GM12878 (cell line): ENCODE data around the gene ZNF423. TPM values are rescaled to one million over a fixed set of nuclear protein-coding genes. Genes with fewer than 3 reads are reported as not detected.

Source experiments
- ATAC-seq: fragments of 200-7000 bp; cut with Tn5 transposase; 3 replicates; pipeline ENCODE4 v1.9.1; 2020; ENCODE audit warnings: mild to moderate bottlenecking, moderate library complexity
- BruUV-seq: library from RNA; stranded (reverse); fragments of 400-500 nt; replicated peaks from 2 replicates; lab custom pipeline; 2021; lab: Mats Ljungman, UMichigan
- CTCF ChIA-PET: fragments of 300-600 bp; sonication (Branson Sonifier 250); formaldehyde crosslinking; extraction: SDS; loops from one replicate; lab custom pipeline; 2021; ENCODE audit warnings: inconsistent platforms; lab: Yijun Ruan, JAX
- POLR2A ChIA-PET: fragments of 350-600 bp; formaldehyde crosslinking; extraction: SDS; loops from one replicate; lab custom pipeline; 2021; ENCODE audit warnings: inconsistent platforms; lab: Charles Lee
- RAD21 ChIA-PET: fragments of 300-600 bp; sonication (Branson Sonifier 250); formaldehyde crosslinking; loops from one replicate; lab custom pipeline; 2023; ENCODE audit warnings: antibody characterized with exemption; ENCODE audit not compliant: unreplicated experiment; lab: Charles Lee
- SMC1A ChIA-PET: fragments of 300-600 bp; sonication (Branson Sonifier 250); formaldehyde crosslinking; loops from one replicate; lab custom pipeline; 2023; ENCODE audit not compliant: unreplicated experiment, uncharacterized antibody; lab: Charles Lee
- DNase-seq: peaks from one replicate; pipeline ENCODE4 v3.0.0-alpha.2; 2011; ENCODE audit warnings: low read depth, low spot score
- FAIRE-seq: peaks from 3 replicates; lab custom pipeline; 2011; peaks lifted over from hg19 to GRCh38; lab: Jason Lieb, UNC
- H2AFZ ChIP-seq: 2 replicates; pipeline ENCODE4 v1.6.0; 2011; ENCODE audit warnings: low read depth, low read length, control low read depth; ENCODE audit not compliant: control insufficient read depth
- H3K27ac ChIP-seq: 2 replicates; pipeline ENCODE4 v1.5.1; 2011; ENCODE audit warnings: control low read depth; ENCODE audit not compliant: control insufficient read depth, insufficient read depth
- H3K27me3 ChIP-seq, 2 experiments: replicated peaks in 1 of 2; 2 replicates each; pipeline versions ENCODE4 v1.6.0 to v1.6.1; 2011; ENCODE audit warnings: low read length in 1 of 2; ENCODE audit not compliant: control insufficient read depth in 2 of 2, insufficient read depth in 2 of 2
- H3K36me3 ChIP-seq, 2 experiments: 2 replicates each; pipeline ENCODE4 v1.5.1; 2011; ENCODE audit warnings: low read length in 1 of 2; ENCODE audit not compliant: control insufficient read depth in 2 of 2, insufficient read depth in 2 of 2
- H3K4me1 ChIP-seq: 2 replicates; pipeline ENCODE4 v1.6.1; 2011; ENCODE audit warnings: mild to moderate bottlenecking, low read length, moderate library complexity, mixed read lengths; ENCODE audit not compliant: control insufficient read depth, insufficient read depth
- H3K4me2 ChIP-seq: 2 replicates; pipeline ENCODE4 v1.6.0; 2011; ENCODE audit warnings: control low read depth; ENCODE audit not compliant: control insufficient read depth, insufficient read depth
- H3K4me3 ChIP-seq: fragments of 200-600 bp; sonication (generic); 2 replicates; pipeline ENCODE4 v1.5.1; 2016
- H3K79me2 ChIP-seq: 2 replicates; pipeline ENCODE4 v1.6.0; 2011; ENCODE audit warnings: low read length; ENCODE audit not compliant: control insufficient read depth, insufficient read depth
- H3K9ac ChIP-seq: 2 replicates; pipeline ENCODE4 v1.8.0; 2011; ENCODE audit warnings: low read length, control low read depth, mixed read lengths; ENCODE audit not compliant: control insufficient read depth, insufficient read depth
- H3K9me3 ChIP-seq: replicated peaks from 3 replicates; pipeline ENCODE4 v1.5.1; 2011; ENCODE audit warnings: mild to moderate bottlenecking, low read length; ENCODE audit not compliant: control insufficient read depth, insufficient read depth
- H4K20me1 ChIP-seq: 2 replicates; pipeline ENCODE4 v1.6.0; 2011; ENCODE audit not compliant: control insufficient read depth, insufficient read depth
- CBFB ChIP-seq: IDR thresholded peaks from 2 replicates; pipeline ENCODE4 v1.6.1; 2016; ENCODE audit warnings: antibody characterized with exemption, low read depth
- E2F4 ChIP-seq: IDR thresholded peaks from 2 replicates; pipeline ENCODE4 v1.6.1; 2012; ENCODE audit warnings: low read depth, low read length, improper control_type of control experiment
- EGR1 ChIP-seq, 2 experiments: IDR thresholded peaks; 1 replicate in 1 of 2; 2 replicates in 1 of 2; pipeline ENCODE4 v1.6.1; 2011 to 2012; ENCODE audit warnings: low read depth in 2 of 2, low read length in 2 of 2, borderline replicate concordance in 1 of 2, mild to moderate bottlenecking in 1 of 2, moderate library complexity in 1 of 2
- PML ChIP-seq: IDR thresholded peaks from 2 replicates; pipeline ENCODE4 v1.6.1; 2012; ENCODE audit warnings: low read length, inconsistent platforms
- RBBP5 ChIP-seq: fragments of 200-600 bp; sonication (generic); conservative IDR thresholded peaks from 2 replicates; pipeline ENCODE4 v1.6.1; 2016
- RELB ChIP-seq: fragments of 450-650 bp; IDR thresholded peaks from 2 replicates; pipeline ENCODE4 v1.6.1; 2017; ENCODE audit warnings: low read depth, mild to moderate bottlenecking, moderate library complexity
- SRF ChIP-seq, 2 experiments: IDR thresholded peaks; 2 replicates each; pipeline ENCODE4 v1.6.1; 2011; ENCODE audit warnings: low read depth in 2 of 2, low read length in 2 of 2, mild to moderate bottlenecking in 1 of 2, moderate library complexity in 1 of 2
- ZNF274 ChIP-seq: IDR thresholded peaks from one replicate; pipeline ENCODE4 v1.8.0; 2011; ENCODE audit not compliant: insufficient read length, insufficient read depth
- WGBS: methylation state at CpG from one replicate; pipeline ENCODE4 v1.1.6; 2016; ENCODE audit warnings: low lambda C conversion rate; ENCODE audit not compliant: insufficient replicate concordance, insufficient coverage; ENCODE audit errors: missing lambda C conversion rate; 5-methylcytosine and 5-hydroxymethylcytosine counted together
- in situ Hi-C: fragments of 300-500 bp; cut with MboI; formaldehyde crosslinking; loops from 9 replicates; pipeline ENCODE4 v1.14.3; 2018; ENCODE audit warnings: mixed read lengths
- intact Hi-C: fragments of 100-400 bp; cut with micrococcal nuclease; formaldehyde crosslinking; loops from one replicate; pipeline ENCODE4 v1.14.2; 2022; ENCODE audit not compliant: unreplicated experiment
- polyA plus RNA-seq, 11 experiments: library from polyadenylated mRNA; depleted of rRNA in 4 of 11; unstranded in 6 of 11; stranded (reverse) in 5 of 11; fragments of >200 nt; fragmentation: Nextera tagmentation in 4 of 11; fragmentation: Illumina TruSeq in 1 of 11; extraction: Ambion mirVana in 4 of 11; extraction: Trizol in 1 of 11; gene quantifications; 1 replicate in 1 of 11; 2 replicates in 10 of 11; pipeline versions ENCODE4 v1.2.1 to v1.2.3, GENCODE V29; 2011 to 2016; ENCODE audit warnings: inconsistent platforms in 2 of 11, missing spikeins in 2 of 11, low read depth in 1 of 11
- total RNA-seq, 4 experiments: library from RNA; depleted of rRNA in 3 of 4; stranded (reverse); fragments of >200 nt in 3 of 4; fragmentation: Illumina TruSeq in 1 of 4; extraction: Trizol in 1 of 4; gene quantifications; 2 replicates each; pipeline versions ENCODE4 v1.2.1 to v1.2.3, GENCODE V29; 2013 to 2021

Gene ZNF423
- total and polyA plus RNA-seq, 10 of the 15 experiments (the other 5 are each of a cell fraction or from before 2014, with no cell fraction given): 0.03 to 0.64 (median 0.10) TPM

GRCh38 chr16:49740256-49740655, 115.7 kb downstream of the ZNF423 start:
- no peak overlapping the region for H3K4me3 ChIP-seq
- intact Hi-C loops (no loop called here), in situ Hi-C loops (no loop called here)
- FAIRE-seq: no peak
- H3K4me2 ChIP-seq: no peak overlapping the region
- RAD21 ChIA-PET: no interaction called here
- TF ChIP-seq EGR1 (IDR thresholded peaks at IDR 0.05; ENCODE audit: borderline replicate concordance in 1 of 2, low read depth in 2 of 2, low read length in 2 of 2): no peak
- TF ChIP-seq SRF (IDR thresholded peaks at IDR 0.05; ENCODE audit: low read depth in 2 of 2, low read length in 2 of 2): no peak
- TF ChIP-seq CBFB: no peak
- no peak for TF ChIP-seq PML
- no peak for TF ChIP-seq RBBP5
- TF ChIP-seq RELB: no peak
- no peak for TF ChIP-seq E2F4
- TF ChIP-seq ZNF274: no peak
- no peak for DNase-seq
- BruUV-seq: no TSS peak
- no peaks in the 10 kb centered on the region for H3K36me3 ChIP-seq
- SMC1A ChIA-PET: no interaction called here
- no peaks in the 10 kb centered on the region for H4K20me1 ChIP-seq
- H3K9ac ChIP-seq: no peak overlapping the region
- WGBS: 22% methylated on average over 7 of the region's 7 CpGs
- ATAC-seq: no peak
- H2AFZ ChIP-seq: no peak overlapping the region
- no peaks in the 10 kb centered on the region for H3K79me2 ChIP-seq
- no peaks in the 10 kb centered on the region for H3K9me3 ChIP-seq
- CTCF ChIA-PET: no interaction called here
- H3K27ac ChIP-seq: no peak overlapping the region
- POLR2A ChIA-PET: no interaction called here
- no peaks in the 10 kb centered on the region for H3K4me1 ChIP-seq
- H3K27me3 ChIP-seq: no peaks in the 10 kb centered on the region; a peak in 2 of 4 replicates
